GM18870 (cell line): ENCODE measurements around the gene LEFTY2.
"Not testable (repeated sequence)": the region's sequence is repeated elsewhere in the genome, so short reads cannot be mapped to it uniquely, and the experiment has no call there.

Experiments
- ATAC-seq: cut with Tn5 transposase; IDR thresholded peaks from one replicate; pipeline ENCODE4 v1.9.1; 2021; ENCODE audit warnings: moderate library complexity; ENCODE audit not compliant: unreplicated experiment

Gene LEFTY2

GRCh38 chr1:225931270-225932136 lies 9.5 kb downstream of the LEFTY2 start:
- no peak for ATAC-seq

DNA sequence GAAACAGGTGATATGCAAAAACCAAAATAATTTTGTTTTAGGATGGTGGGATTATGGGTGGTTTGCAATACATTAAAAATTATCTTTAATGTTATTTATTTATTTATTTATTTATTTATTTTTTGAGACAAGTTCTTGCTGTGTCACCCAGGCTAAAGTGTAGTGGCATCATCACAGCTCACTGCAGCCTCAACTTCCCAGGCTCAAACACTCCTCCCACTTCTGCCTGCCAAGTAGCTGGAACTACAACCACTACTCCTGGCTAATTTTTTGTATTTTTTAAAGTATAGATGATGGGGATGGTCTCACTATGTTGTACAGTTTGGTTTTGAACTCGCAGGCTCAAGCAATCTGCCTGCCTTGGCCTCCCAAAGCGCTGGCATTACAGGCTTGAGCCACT lies 10.5 kb downstream of the LEFTY2 start:
- ATAC-seq, result no peak

GRCh38 chr1:225929462-225929861 lies 11.6 kb downstream of the LEFTY2 start:
- not testable (repeated sequence) for ATAC-seq

GRCh38 chr1:225928186-225929175 lies 12.5 kb downstream of the LEFTY2 start:
- no peak for ATAC-seq

- no peak for ATAC-seq
Observed at GRCh38 chr1:225926551-225927113, 14.4 kb downstream of the LEFTY2 start.

DNA sequence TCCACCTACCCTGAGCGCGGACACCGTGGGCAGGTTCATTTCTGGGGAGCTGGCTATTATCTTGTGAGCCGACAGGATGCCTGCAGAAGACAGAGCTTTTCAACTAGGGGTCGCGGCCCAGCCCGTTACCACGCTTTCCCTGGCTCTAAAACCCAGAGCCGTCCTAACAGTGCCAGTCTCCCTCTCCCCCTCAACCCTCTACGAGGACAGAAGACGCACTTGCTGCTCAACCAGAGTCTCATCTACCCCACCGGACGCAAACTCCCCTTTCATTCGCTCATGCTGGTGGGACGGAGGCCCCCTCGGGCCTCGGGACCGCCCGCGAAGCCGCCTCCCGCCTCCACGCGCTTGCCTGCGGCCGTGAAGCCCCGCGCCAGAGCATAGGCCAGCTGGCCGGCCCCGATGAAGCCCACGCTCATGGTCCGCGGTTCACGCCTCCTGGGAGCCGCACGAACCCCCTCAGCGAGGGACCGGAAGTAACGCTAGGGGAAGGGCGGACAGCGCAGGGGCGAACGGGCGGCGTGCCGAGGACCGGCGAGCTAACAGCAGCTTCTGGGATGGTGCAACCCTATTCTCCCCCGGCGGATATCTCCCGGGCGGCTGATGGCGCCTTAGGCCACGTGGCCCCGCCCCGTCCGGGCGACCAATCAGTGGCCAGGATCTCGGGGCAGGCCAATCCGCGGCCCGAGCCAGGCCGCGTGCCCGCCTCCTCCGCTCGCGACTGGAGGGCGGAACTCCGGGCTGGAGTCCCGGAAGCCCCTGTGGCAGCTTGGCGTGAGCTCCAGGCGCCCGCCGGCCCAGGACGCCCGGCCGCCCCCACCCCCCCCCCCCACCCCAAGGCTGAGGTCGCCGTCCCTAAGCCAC lies 17.1 kb downstream of the LEFTY2 start, which contains the start of gene PYCR2:
Gene PYCR2 (minus strand): TSS at position 559 of the 864 bp plus-strand sequence. CDS start 140 bp downstream, at position 419.
- peak; percentile 93 for ATAC-seq

DNA sequence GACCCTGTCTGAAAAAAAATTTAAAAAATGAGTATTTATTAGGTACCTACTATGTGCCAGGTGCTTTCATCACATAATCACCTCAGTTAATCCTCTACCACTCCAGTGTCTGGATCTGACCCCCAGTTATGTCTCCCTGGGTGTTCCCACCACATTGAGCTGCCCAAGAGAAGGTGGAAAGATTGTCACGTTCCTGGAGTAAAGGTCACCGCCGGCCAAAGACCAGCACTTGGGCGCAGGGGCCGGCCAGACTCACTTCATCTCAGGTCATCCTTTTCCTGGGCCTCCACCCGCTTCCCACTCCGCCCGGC lies 17.7 kb downstream of the LEFTY2 start:
- no peak for ATAC-seq

GRCh38 chr1:225921734-225922709 lies 19.0 kb downstream of the LEFTY2 start:
- ATAC-seq, result no peak

GRCh38 chr1:225919906-225920305 lies 21.1 kb downstream of the LEFTY2 start:
- ATAC-seq, result no peak

DNA sequence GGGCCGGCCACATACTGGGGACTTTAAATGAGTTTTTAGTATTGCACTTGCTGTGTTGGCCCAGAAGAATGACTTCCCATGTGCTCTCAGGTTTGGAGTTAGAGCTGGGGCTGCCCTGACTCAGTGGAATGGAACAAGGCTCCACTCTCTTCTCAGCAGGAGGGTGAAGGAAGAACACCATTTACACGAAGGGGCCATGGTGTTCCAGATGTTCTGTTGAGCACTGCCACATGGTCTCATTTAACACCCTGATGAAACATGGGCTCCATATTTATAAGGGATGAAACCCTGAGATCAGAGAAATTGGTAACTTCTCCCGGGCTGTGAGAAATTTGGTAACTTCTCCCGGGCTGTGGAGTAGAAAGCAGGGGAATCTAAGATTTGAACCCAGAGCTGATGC lies 22.7 kb downstream of the LEFTY2 start:
- ATAC-seq, result no peak

- no peak for ATAC-seq
Observed at GRCh38 chr1:225917536-225917935, 23.5 kb downstream of the LEFTY2 start.

GRCh38 chr1:225917101-225917500 lies 23.9 kb downstream of the LEFTY2 start:
- ATAC-seq, result no peak

- ATAC-seq, result no peak
Observed at GRCh38 chr1:225915538-225915991, 25.5 kb downstream of the LEFTY2 start.

DNA sequence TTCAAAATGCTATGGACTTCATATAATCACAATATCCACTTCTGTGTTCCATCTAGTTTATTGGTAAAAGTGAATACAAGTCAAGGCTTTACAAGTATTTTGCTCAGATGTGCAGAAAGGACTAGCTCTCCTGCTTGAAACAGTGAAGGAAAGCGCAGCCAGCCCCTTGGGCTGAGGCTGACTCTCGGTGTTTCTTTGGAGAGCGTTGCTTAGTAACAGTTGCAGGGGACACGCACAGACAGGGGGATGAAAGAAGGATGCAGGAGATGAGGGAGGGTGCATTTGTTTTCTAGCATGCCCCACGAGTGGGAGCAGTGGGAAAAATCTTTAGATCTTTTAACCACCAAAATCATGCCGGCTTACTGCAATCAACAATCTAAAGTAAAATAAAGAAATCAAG lies 26.1 kb downstream of the LEFTY2 start:
- ATAC-seq, result no peak

- ATAC-seq, result no peak
Observed at GRCh38 chr1:225914391-225914790, 26.6 kb downstream of the LEFTY2 start.

GRCh38 chr1:225911191-225912130 lies 29.6 kb downstream of the LEFTY2 start:
- no peak for ATAC-seq

DNA sequence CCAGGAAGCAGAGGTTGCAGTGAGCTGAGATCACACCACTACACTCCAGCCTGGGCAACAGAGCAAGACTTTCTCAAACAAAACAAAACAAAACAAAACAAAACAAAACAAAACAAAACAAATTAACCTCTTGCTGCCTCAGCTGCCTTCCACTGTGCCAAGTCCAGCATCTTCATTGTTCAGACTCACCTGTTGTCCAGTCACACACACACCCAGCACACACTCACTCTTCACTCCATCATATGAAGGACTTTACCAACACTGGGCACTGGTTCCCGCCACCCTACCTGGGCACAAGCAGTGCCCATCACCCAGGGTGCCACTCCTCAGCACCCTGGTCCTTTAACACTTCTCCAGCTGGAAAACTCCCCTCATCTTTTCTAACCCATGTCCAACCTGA lies 31.5 kb downstream of the LEFTY2 start:
- no peak for ATAC-seq

DNA sequence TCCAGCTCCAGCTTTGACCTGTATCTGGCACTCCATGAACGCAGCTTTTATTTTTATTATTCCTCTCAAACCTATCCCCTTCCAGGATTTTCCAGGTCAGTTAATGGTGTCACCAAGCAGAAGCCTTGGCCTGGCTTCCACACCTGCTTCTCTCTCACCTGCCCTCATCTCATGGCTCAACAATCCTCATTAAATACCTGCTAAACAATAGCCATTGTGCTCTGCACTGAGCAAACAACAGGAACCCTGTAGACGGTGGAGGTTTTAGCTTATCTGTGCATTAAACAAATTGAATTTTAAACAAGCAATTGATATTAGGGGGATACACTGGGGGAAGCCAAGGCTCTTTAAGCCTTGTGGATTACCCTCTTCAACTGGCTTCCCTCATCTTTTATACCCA lies 32.2 kb downstream of the LEFTY2 start:
- no peak for ATAC-seq
